VCaP (cell line): ENCODE results near the gene TLCD1.
A peak's percentile ranks its signal among the peaks of the same experiment; 100 is the strongest.

Source experiments
- H3K27ac ChIP-seq: fragments of 450-650 bp; 2 replicates; pipeline ENCODE4 v1.5.1; 2017
- CTCF ChIP-seq: fragments of 450-650 bp; conservative IDR thresholded peaks from 2 replicates; pipeline ENCODE4 v1.5.1; 2017; ENCODE audit warnings: mild to moderate bottlenecking, moderate library complexity

The TLCD1 gene

GRCh38 chr17:28733346-28733745, 7.3 kb upstream of the TLCD1 start:
- TF ChIP-seq CTCF, result no peak
- H3K27ac ChIP-seq, result no peak overlapping the region

- TF ChIP-seq CTCF, result no peak
- peak overlapping the region; percentile 100 for H3K27ac ChIP-seq
Observed at GRCh38 chr17:28729950-28730330, 3.9 kb upstream of the TLCD1 start.

GRCh38 chr17:28728364-28729200, 2.5 kb upstream of the TLCD1 start, which contains the start of gene NEK8:
Gene NEK8 (plus strand): TSS chr17:28728788. CDS start chr17:28728814, 26 bp downstream.
- TF ChIP-seq CTCF, result no peak
- H3K27ac ChIP-seq, result peak within 1 kb of the TSS; percentile 100

- peak; percentile 100 for TF ChIP-seq CTCF
- H3K27ac ChIP-seq, result peak overlapping the region; percentile 100
Observed at GRCh38 chr17:28726627-28727491, 826 bp upstream of the TLCD1 start.

- peak overlapping the region; percentile 100 for H3K27ac ChIP-seq
- no peak for TF ChIP-seq CTCF
Observed at GRCh38 chr17:28725660-28726225, 290 bp downstream of the TLCD1 start.

GRCh38 chr17:28725166-28725659, 820 bp downstream of the TLCD1 start:
- H3K27ac ChIP-seq, result peak overlapping the region; percentile 100
- peak; percentile 32 for TF ChIP-seq CTCF
